HepG2 (cell line): ENCODE measurements around the gene ZNF697. TPM values are rescaled to one million over a fixed set of nuclear protein-coding genes. Genes with fewer than 3 reads are reported as not detected.

Experiments
- ATAC-seq: fragments of 200-7000 bp; cut with Tn5 transposase; 3 replicates; pipeline ENCODE4 v1.9.1; 2020; ENCODE audit warnings: mild to moderate bottlenecking, moderate library complexity
- BruUV-seq: library from RNA; stranded (reverse); fragments of 400-500 nt; replicated peaks from 2 replicates; lab custom pipeline; 2021; lab: Mats Ljungman, UMichigan
- CTCF ChIA-PET: fragments of 300-600 bp; formaldehyde crosslinking; extraction: SDS; loops from one replicate; lab custom pipeline; 2021; ENCODE audit warnings: low total read pairs, inconsistent platforms, low intra/inter-chr PET ratio; lab: Yijun Ruan, JAX
- POLR2A ChIA-PET: fragments of 350-600 bp; sonication (Branson Sonifier 250); formaldehyde crosslinking; loops from one replicate; lab custom pipeline; 2020; ENCODE audit warnings: antibody characterized with exemption, inconsistent platforms; lab: Yijun Ruan, JAX
- DNase-seq: peaks from one replicate; pipeline ENCODE4 v3.0.0-alpha.2; 2015; ENCODE audit warnings: low spot score
- FAIRE-seq: peaks from 3 replicates; lab custom pipeline; 2011; peaks lifted over from hg19 to GRCh38; lab: Jason Lieb, UNC
- H2AFZ ChIP-seq: one replicate; pipeline ENCODE4 v1.6.1; 2011; ENCODE audit warnings: low read length, inconsistent platforms
- H3K27ac ChIP-seq: fragments of 300-600 bp; 3 replicates; pipeline ENCODE4 v1.8.0; 2011; ENCODE audit warnings: mixed run types, mild to moderate bottlenecking, mixed read lengths, low read length, inconsistent platforms; ENCODE audit not compliant: insufficient read depth; ENCODE audit errors: extremely low read length
- H3K27me3 ChIP-seq, 2 experiments: fragments of 200-600 bp in 1 of 2; 2 replicates in 1 of 2; 3 replicates in 1 of 2; pipeline versions ENCODE4 v1.6.0 to v1.8.0; 2011; ENCODE audit warnings: low read length in 2 of 2, mild to moderate bottlenecking in 2 of 2, moderate library complexity in 2 of 2, inconsistent platforms in 1 of 2; ENCODE audit not compliant: insufficient read depth in 2 of 2, control insufficient read depth in 1 of 2
- H3K36me3 ChIP-seq, 2 experiments: fragments of 200-600 bp in 1 of 2; replicated peaks in 1 of 2; 2 replicates in 1 of 2; 3 replicates in 1 of 2; pipeline versions ENCODE4 v1.5.1 to v1.8.0; 2011; ENCODE audit warnings: low read length in 2 of 2, inconsistent platforms in 1 of 2; ENCODE audit not compliant: insufficient read depth in 2 of 2, control insufficient read depth in 1 of 2
- H3K4me1 ChIP-seq: 2 replicates; pipeline ENCODE4 v1.5.1; 2012; ENCODE audit warnings: low read length, inconsistent platforms; ENCODE audit not compliant: insufficient read depth
- H3K4me2 ChIP-seq: 2 replicates; pipeline ENCODE4 v1.6.0; 2011; ENCODE audit warnings: low read depth, low read length, inconsistent platforms
- H3K4me3 ChIP-seq, 3 experiments: fragments of 200-600 bp in 1 of 3; sonication (generic), shearing (Covaris generic) in 1 of 3; replicated peaks in 1 of 3; 2 replicates each; pipeline ENCODE4 v1.5.1; 2011 to 2016; ENCODE audit warnings: low read length in 3 of 3, inconsistent platforms in 2 of 3, low read depth in 2 of 3, mild to moderate bottlenecking in 2 of 3, control low read depth in 1 of 3, mixed read lengths in 1 of 3; ENCODE audit not compliant: insufficient read depth in 1 of 3
- H3K79me2 ChIP-seq: one replicate; pipeline ENCODE4 v1.6.1; 2011; ENCODE audit warnings: low read length, inconsistent platforms; ENCODE audit not compliant: insufficient read depth
- H3K9ac ChIP-seq: 2 replicates; pipeline ENCODE4 v1.6.0; 2011; ENCODE audit warnings: mild to moderate bottlenecking, low read depth, low read length, inconsistent platforms; ENCODE audit not compliant: insufficient read depth
- H3K9me3 ChIP-seq: 2 replicates; pipeline ENCODE4 v1.5.1; 2012; ENCODE audit warnings: mild to moderate bottlenecking, low read length
- H4K20me1 ChIP-seq: 2 replicates; pipeline ENCODE4 v1.6.0; 2011; ENCODE audit warnings: inconsistent platforms, mild to moderate bottlenecking, low read length, moderate library complexity; ENCODE audit not compliant: insufficient read depth
- ARNT2 ChIP-seq: sonication (generic); formaldehyde crosslinking; IDR thresholded peaks from 2 replicates; pipeline ENCODE4 v1.8.0; 2022; ENCODE audit warnings: mild to moderate bottlenecking, low read depth, missing genetic modification reagents, moderate library complexity
- SATB2 ChIP-seq: sonication (generic); formaldehyde crosslinking; IDR thresholded peaks from 2 replicates; pipeline ENCODE4 v1.5.0; 2020; ENCODE audit warnings: missing genetic modification reagents
- TOPORS ChIP-seq: sonication (generic); formaldehyde crosslinking; IDR thresholded peaks from 2 replicates; pipeline ENCODE4 v1.8.0; 2023; ENCODE audit warnings: mild to moderate bottlenecking, missing genetic modification reagents
- ZFP82 ChIP-seq: sonication (generic); formaldehyde crosslinking; IDR thresholded peaks from 2 replicates; pipeline ENCODE4 v1.5.1; 2020; ENCODE audit warnings: mild to moderate bottlenecking, missing genetic modification reagents, borderline replicate concordance
- ZNF839 ChIP-seq: sonication (generic); formaldehyde crosslinking; IDR thresholded peaks from 2 replicates; pipeline ENCODE4 v1.4.0; 2020; ENCODE audit warnings: missing genetic modification reagents, mild to moderate bottlenecking, borderline replicate concordance
- WGBS: methylation state at CpG from one replicate; pipeline ENCODE4 v1.1.6; 2017; ENCODE audit warnings: low lambda C conversion rate; 5-methylcytosine and 5-hydroxymethylcytosine counted together
- in situ Hi-C: cut with HindIII; loops from 2 replicates; pipeline ENCODE4 v1.10.0; 2017; ENCODE audit warnings: low pct_unique_long_range_greater_than_20kb; ENCODE audit not compliant: extremely low pct_ligation_motif_present
- intact Hi-C: fragments of 100-400 bp; cut with micrococcal nuclease; formaldehyde crosslinking; loops from one replicate; pipeline ENCODE4 v1.10.0; 2022; ENCODE audit not compliant: unreplicated experiment
- polyA plus RNA-seq, 8 experiments: library from polyadenylated mRNA; depleted of rRNA in 3 of 8; stranded (reverse) in 7 of 8; unstranded in 1 of 8; fragments of >200 nt; fragmentation: Illumina TruSeq in 4 of 8; extraction: Trizol in 4 of 8; gene quantifications; 2 replicates each; pipeline versions ENCODE4 v1.2.1 to v1.2.3, GENCODE V29; 2011 to 2016; ENCODE audit warnings: low read depth in 4 of 8, missing spikeins in 1 of 8, mixed read lengths in 1 of 8; ENCODE audit not compliant: insufficient read depth in 1 of 8
- total RNA-seq, 5 experiments: library from RNA; depleted of rRNA; stranded (reverse); fragments of >200 nt; fragmentation: Illumina TruSeq; extraction: Trizol; gene quantifications; 2 replicates each; pipeline ENCODE4 v1.2.3, GENCODE V29; 2016; ENCODE audit warnings: low read depth in 1 of 5
- TF ChIP-seq, protein P1 (sequence below): sonication (generic); formaldehyde crosslinking; IDR thresholded peaks from 2 replicates; pipeline ENCODE4 v1.8.1; 2022; ENCODE audit warnings: mild to moderate bottlenecking, missing genetic modification reagents
- TF ChIP-seq, protein P2 (sequence below): sonication (generic); formaldehyde crosslinking; IDR thresholded peaks from 2 replicates; pipeline ENCODE4 v1.5.0; 2020; ENCODE audit warnings: mild to moderate bottlenecking, missing genetic modification reagents
- TF ChIP-seq, protein P3 (sequence below): sonication (generic); formaldehyde crosslinking; IDR thresholded peaks from 2 replicates; pipeline ENCODE4 v1.5.0; 2020; ENCODE audit warnings: missing genetic modification reagents, mild to moderate bottlenecking, borderline replicate concordance

ZNF697 gene
- total and polyA plus RNA-seq, 2 of the 13 experiments (the other 11 are each of a cell fraction or from before 2014, with no cell fraction given), result 2.3 to 7.1 TPM

DNA sequence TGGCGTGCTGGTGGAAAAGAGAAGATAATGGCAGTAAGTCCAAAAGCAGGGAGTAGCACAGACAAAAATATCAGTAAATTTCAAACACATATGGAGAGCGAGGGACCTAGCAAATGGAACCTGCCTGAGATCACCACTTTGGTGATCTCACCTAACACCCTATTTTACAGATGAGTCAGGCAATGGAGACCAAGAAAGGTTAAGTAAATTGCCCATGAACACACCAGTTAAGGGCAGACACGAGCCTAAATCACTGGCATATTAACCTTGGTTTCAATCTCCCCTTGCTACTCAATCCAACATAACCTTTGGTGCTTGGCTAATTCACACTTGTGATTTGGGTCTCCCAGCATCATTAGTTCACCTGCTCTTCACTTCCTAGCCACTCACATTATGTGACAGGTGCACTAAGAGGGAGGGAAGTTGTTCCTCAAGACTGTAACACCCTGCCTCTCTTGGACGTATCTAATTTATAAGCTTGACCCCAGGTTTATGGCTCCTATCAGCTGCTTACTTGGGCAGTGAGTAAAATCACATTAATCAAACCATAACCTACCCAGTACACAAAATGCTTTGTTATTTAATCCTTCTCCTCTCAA, 11.5 kb downstream of the ZNF697 start:
- H3K36me3 ChIP-seq, result peaks cover 0 to 1% of the 10 kb centered on the region in 2 experiments; a peak in 1 of 5 replicates
- ATAC-seq, result no peak
- CTCF ChIA-PET, result no interaction called here
- peaks cover 82% of the 10 kb centered on the region for H3K4me1 ChIP-seq
- in situ Hi-C loops, result no loop called here
- no peak overlapping the region for H2AFZ ChIP-seq
- H3K27ac ChIP-seq, result no peak overlapping the region
- FAIRE-seq, result no peak
- BruUV-seq, result no TSS peak
- H3K4me2 ChIP-seq, result no peak overlapping the region
- no peak overlapping the region for H3K4me3 ChIP-seq
- no peaks in the 10 kb centered on the region for H3K9me3 ChIP-seq
- intact Hi-C loops, result no loop called here
- peaks cover 57% of the 10 kb centered on the region for H3K79me2 ChIP-seq
- TF ChIP-seq ARNT2 (CRISPR knock-in tag) (no peak), ZNF839 (CRISPR knock-in tag) (no peak), ZFP82 (CRISPR knock-in tag) (no peak), TOPORS (no peak), SATB2 (CRISPR knock-in tag) (no peak)
- TF ChIP-seq, protein P1, sequence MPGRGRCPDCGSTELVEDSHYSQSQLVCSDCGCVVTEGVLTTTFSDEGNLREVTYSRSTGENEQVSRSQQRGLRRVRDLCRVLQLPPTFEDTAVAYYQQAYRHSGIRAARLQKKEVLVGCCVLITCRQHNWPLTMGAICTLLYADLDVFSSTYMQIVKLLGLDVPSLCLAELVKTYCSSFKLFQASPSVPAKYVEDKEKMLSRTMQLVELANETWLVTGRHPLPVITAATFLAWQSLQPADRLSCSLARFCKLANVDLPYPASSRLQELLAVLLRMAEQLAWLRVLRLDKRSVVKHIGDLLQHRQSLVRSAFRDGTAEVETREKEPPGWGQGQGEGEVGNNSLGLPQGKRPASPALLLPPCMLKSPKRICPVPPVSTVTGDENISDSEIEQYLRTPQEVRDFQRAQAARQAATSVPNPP (CRISPR knock-in tag), result no peak
- TF ChIP-seq, protein P2, sequence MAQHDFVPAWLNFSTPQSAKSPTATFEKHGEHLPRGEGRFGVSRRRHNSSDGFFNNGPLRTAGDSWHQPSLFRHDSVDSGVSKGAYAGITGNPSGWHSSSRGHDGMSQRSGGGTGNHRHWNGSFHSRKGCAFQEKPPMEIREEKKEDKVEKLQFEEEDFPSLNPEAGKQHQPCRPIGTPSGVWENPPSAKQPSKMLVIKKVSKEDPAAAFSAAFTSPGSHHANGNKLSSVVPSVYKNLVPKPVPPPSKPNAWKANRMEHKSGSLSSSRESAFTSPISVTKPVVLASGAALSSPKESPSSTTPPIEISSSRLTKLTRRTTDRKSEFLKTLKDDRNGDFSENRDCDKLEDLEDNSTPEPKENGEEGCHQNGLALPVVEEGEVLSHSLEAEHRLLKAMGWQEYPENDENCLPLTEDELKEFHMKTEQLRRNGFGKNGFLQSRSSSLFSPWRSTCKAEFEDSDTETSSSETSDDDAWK (CRISPR knock-in tag), result no peak
- TF ChIP-seq, protein P3, sequence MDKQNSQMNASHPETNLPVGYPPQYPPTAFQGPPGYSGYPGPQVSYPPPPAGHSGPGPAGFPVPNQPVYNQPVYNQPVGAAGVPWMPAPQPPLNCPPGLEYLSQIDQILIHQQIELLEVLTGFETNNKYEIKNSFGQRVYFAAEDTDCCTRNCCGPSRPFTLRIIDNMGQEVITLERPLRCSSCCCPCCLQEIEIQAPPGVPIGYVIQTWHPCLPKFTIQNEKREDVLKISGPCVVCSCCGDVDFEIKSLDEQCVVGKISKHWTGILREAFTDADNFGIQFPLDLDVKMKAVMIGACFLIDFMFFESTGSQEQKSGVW (CRISPR knock-in tag), result no peak
- POLR2A ChIA-PET, result no interaction called here
- WGBS, result 98% methylated on average over 4 of the region's 4 CpGs
- no peaks in the 10 kb centered on the region for H4K20me1 ChIP-seq
- no peaks in the 10 kb centered on the region for H3K27me3 ChIP-seq
- DNase-seq, result no peak
- H3K9ac ChIP-seq, result no peak overlapping the region
